ENCODE measurements around the gene WDFY2. TPM values are rescaled to one million over a fixed set of nuclear protein-coding genes. Genes with fewer than 3 reads are reported as not detected.

The WDFY2 gene
- total RNA-seq, 1 experiment from 2014 or later = 26.4 TPM

DNA sequence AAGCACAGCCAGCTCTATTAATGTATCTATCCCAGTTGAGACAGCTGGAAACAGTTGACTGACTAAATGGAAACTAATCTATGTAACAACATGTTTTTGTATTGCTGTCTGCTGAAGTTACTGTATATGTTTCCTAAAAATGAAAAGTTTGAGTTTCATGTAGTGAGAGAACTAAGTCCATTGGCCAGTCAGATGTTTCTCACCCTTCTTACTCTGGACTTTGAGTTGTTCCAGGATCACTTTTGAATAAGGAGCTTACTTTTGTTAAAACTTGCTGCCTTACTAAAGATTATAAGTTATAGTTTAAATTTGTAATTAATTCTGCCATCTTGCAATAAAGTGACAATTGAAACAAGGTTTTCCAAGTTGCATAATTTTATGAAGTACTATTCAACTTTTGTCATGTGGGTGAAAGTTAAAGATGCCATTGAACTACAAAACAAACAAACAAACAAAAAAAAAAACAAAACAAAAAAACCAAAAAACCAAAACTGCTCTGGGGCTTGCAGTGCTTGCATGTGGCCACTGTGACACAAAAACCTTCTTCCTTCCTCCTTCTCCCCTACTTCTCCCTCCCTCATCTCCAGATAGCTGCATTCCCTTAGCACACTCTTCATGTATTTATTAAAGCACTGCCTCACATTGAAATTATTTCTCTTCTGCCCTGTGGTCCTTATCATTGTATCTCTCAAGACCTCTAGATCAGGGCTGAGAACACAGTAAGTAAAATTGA, 15.3 kb downstream of the WDFY2 start:
- no peak overlapping the region for H3K23ac ChIP-seq (ENCODE audit: insufficient read length, low read depth, low read length)
- no peak overlapping the region for H4K5ac ChIP-seq (ENCODE audit: insufficient read length, low read depth, low read length)
- no peak overlapping the region for H2BK15ac ChIP-seq (ENCODE audit: low read depth, low read length)
- H4K91ac ChIP-seq (ENCODE audit: insufficient read length, low read depth, low read length) = no peak overlapping the region
- H4K8ac ChIP-seq (replicated peaks; ENCODE audit: insufficient read length, low read depth, low read length) = no peak overlapping the region
- H3K4me1 ChIP-seq (ENCODE audit: insufficient read depth, low read length) = peaks cover 9% of the 10 kb centered on the region; the same call in 1 of the 2 replicates
- H3K23me2 ChIP-seq (ENCODE audit: insufficient read length, low read depth, low read length, poor library complexity, severe bottlenecking) = no peaks in the 10 kb centered on the region
- H3T11ph ChIP-seq (ENCODE audit: low read length) = no peak overlapping the region
- H4K20me1 ChIP-seq (ENCODE audit: control insufficient read depth, insufficient read depth, insufficient read length) = no peaks in the 10 kb centered on the region
- no peak overlapping the region for H3K18ac ChIP-seq (ENCODE audit: insufficient read length, low read depth, low read length)
- H3K56ac ChIP-seq (ENCODE audit: insufficient read length, low read depth, low read length) = no peak overlapping the region
- TF ChIP-seq, protein P1, sequence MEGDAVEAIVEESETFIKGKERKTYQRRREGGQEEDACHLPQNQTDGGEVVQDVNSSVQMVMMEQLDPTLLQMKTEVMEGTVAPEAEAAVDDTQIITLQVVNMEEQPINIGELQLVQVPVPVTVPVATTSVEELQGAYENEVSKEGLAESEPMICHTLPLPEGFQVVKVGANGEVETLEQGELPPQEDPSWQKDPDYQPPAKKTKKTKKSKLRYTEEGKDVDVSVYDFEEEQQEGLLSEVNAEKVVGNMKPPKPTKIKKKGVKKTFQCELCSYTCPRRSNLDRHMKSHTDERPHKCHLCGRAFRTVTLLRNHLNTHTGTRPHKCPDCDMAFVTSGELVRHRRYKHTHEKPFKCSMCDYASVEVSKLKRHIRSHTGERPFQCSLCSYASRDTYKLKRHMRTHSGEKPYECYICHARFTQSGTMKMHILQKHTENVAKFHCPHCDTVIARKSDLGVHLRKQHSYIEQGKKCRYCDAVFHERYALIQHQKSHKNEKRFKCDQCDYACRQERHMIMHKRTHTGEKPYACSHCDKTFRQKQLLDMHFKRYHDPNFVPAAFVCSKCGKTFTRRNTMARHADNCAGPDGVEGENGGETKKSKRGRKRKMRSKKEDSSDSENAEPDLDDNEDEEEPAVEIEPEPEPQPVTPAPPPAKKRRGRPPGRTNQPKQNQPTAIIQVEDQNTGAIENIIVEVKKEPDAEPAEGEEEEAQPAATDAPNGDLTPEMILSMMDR (conservative IDR thresholded peaks at IDR 0.05) = peak; percentile 22; the same call in 1 of the 3 replicates
- no peak overlapping the region for H3K4me3 Mint-ChIP-seq
- DNase-seq = no peak
- H3K4ac ChIP-seq (ENCODE audit: low read depth, low read length) = no peak overlapping the region
- no peak overlapping the region for H2BK5ac ChIP-seq (ENCODE audit: insufficient read length, low read length)
- no peaks in the 10 kb centered on the region for H3K27me3 ChIP-seq (ENCODE audit: insufficient read depth, low read length)
- H3K4me1 Mint-ChIP-seq = peaks cover 46 to 56% of the 10 kb centered on the region in 2 experiments
- H3K36me3 Mint-ChIP-seq (ENCODE audit: insufficient read depth in 1 of 3, low read depth in 3 of 3) = peaks cover 4 to 5% (median 5%) of the 10 kb centered on the region in 3 experiments; a peak in 3 of 7 replicates
- H2BK20ac ChIP-seq (ENCODE audit: low read depth, low read length, poor library complexity, severe bottlenecking) = no peak overlapping the region
- no peak overlapping the region for H2AFZ ChIP-seq (ENCODE audit: low read length)
- H2BK12ac ChIP-seq (ENCODE audit: insufficient read length, low read depth, low read length) = no peak overlapping the region
- peaks cover 9% of the 10 kb centered on the region for H3K79me1 ChIP-seq (ENCODE audit: insufficient read depth, low read depth, low read length, poor library complexity, severe bottlenecking)
- H3K27me3 Mint-ChIP-seq (ENCODE audit: low read depth) = no peaks in the 10 kb centered on the region
- H2BK120ac ChIP-seq (ENCODE audit: low read depth, low read length, poor library complexity, severe bottlenecking) = no peak overlapping the region
- no peaks in the 10 kb centered on the region for H3K9me3 ChIP-seq (ENCODE audit: control insufficient read depth, low read depth, low read length)
- H2AK5ac ChIP-seq (ENCODE audit: insufficient read length, low read length) = no peak overlapping the region
- H3K27ac ChIP-seq (ENCODE audit: insufficient read length, low read depth, low read length) = no peak overlapping the region
- H3K14ac ChIP-seq (ENCODE audit: insufficient read depth, low read length) = no peak overlapping the region
- peaks cover 19% of the 10 kb centered on the region; the same call in 1 of the 2 replicates for H3K79me2 ChIP-seq (ENCODE audit: insufficient read depth, low read length)
- H3K9me3 Mint-ChIP-seq = no peaks in the 10 kb centered on the region
- no peak overlapping the region for H3K4me2 ChIP-seq (ENCODE audit: insufficient read depth, insufficient read length, low read length)
- no peak overlapping the region for H3K27ac Mint-ChIP-seq
- H3K9ac ChIP-seq (ENCODE audit: extremely low read depth, insufficient read length, low read length) = no peak overlapping the region
